OCI-LY7 (cell line): ENCODE results near the gene PTPRM. TPM values are rescaled to one million over a fixed set of nuclear protein-coding genes. Genes with fewer than 3 reads are reported as not detected.

ENCODE experiments used
- BruUV-seq: library from RNA; stranded (reverse); fragments of 400-500 nt; replicated peaks from 2 replicates; lab custom pipeline; 2021; lab: Mats Ljungman, UMichigan
- CTCF ChIA-PET: fragments of 300-600 bp; sonication (Branson Sonifier 250); formaldehyde crosslinking; loops from one replicate; lab custom pipeline; 2022; ENCODE audit warnings: antibody characterized with exemption; ENCODE audit not compliant: unreplicated experiment; lab: Charles Lee
- POLR2A ChIA-PET: fragments of 300-600 bp; sonication (Branson Sonifier 250); formaldehyde crosslinking; loops from one replicate; lab custom pipeline; 2022; ENCODE audit warnings: antibody characterized with exemption; lab: Charles Lee
- DNase-seq: peaks from one replicate; pipeline ENCODE4 v3.0.0-alpha.2; 2015; ENCODE audit warnings: low spot score
- H2AFZ ChIP-seq: fragments of 200-600 bp; sonication (generic), shearing (Covaris generic); 2 replicates; pipeline ENCODE4 v1.6.1; 2014; ENCODE audit warnings: mild to moderate bottlenecking, antibody characterized with exemption, low read length, moderate library complexity
- H3K27ac ChIP-seq: fragments of 200-600 bp; sonication (generic); 2 replicates; pipeline ENCODE4 v1.5.1; 2014; ENCODE audit warnings: mixed run types, low read depth, mild to moderate bottlenecking, moderate library complexity, low read length, inconsistent platforms; ENCODE audit not compliant: poor library complexity, severe bottlenecking
- H3K36me3 ChIP-seq: fragments of 200-600 bp; sonication (generic); 2 replicates; pipeline ENCODE4 v1.6.1; 2014; ENCODE audit warnings: mild to moderate bottlenecking, antibody characterized with exemption, low read length, moderate library complexity, mixed read lengths; ENCODE audit not compliant: insufficient read depth
- H3K4me1 ChIP-seq: fragments of 200-600 bp; sonication (generic); 2 replicates; pipeline ENCODE4 v1.5.1; 2014; ENCODE audit warnings: mild to moderate bottlenecking, low read length; ENCODE audit not compliant: insufficient read depth, poor library complexity, severe bottlenecking
- H3K4me2 ChIP-seq: fragments of 200-600 bp; sonication (generic); 2 replicates; pipeline ENCODE4 v1.6.1; 2014; ENCODE audit warnings: mild to moderate bottlenecking, low read length
- H3K4me3 ChIP-seq: fragments of 200-600 bp; sonication (generic); 2 replicates; pipeline ENCODE4 v1.5.1; 2014; ENCODE audit warnings: mild to moderate bottlenecking, low read depth, low read length; ENCODE audit not compliant: poor library complexity, severe bottlenecking
- H3K79me2 ChIP-seq: fragments of 200-600 bp; sonication (generic); 2 replicates; pipeline ENCODE4 v1.6.1; 2016; ENCODE audit warnings: low read depth, mild to moderate bottlenecking, low read length, moderate library complexity, mixed read lengths; ENCODE audit not compliant: insufficient read depth
- H3K9me2 ChIP-seq: fragments of 200-600 bp; sonication (generic); 2 replicates; pipeline ENCODE4 v1.6.1; 2016; ENCODE audit warnings: mild to moderate bottlenecking, low read length, mixed read lengths; ENCODE audit not compliant: insufficient read depth
- H3K9me3 ChIP-seq: fragments of 200-600 bp; sonication (generic); 2 replicates; pipeline ENCODE4 v1.6.1; 2014; ENCODE audit warnings: mild to moderate bottlenecking, mixed run types, low read length, mixed read lengths
- H4K20me1 ChIP-seq: fragments of 200-600 bp; sonication (generic); 2 replicates; pipeline ENCODE4 v1.6.1; 2014; ENCODE audit warnings: mild to moderate bottlenecking, antibody characterized with exemption, low read length, moderate library complexity, mixed read lengths; ENCODE audit not compliant: insufficient read depth
- CTCF ChIP-seq: fragments of 200-600 bp; sonication (generic); conservative IDR thresholded peaks from 2 replicates; pipeline ENCODE4 v1.5.1; 2014; ENCODE audit warnings: mild to moderate bottlenecking, antibody characterized with exemption, low read length, moderate library complexity, mixed read lengths
- EZH2phosphoT487 ChIP-seq: fragments of 200-600 bp; sonication (generic); IDR thresholded peaks from 2 replicates; pipeline ENCODE4 v1.6.1; 2018; ENCODE audit warnings: low read depth, borderline replicate concordance, mild to moderate bottlenecking, mixed run types, antibody characterized with exemption, low read length, moderate library complexity, mixed read lengths
- intact Hi-C: fragments of 100-400 bp; cut with micrococcal nuclease; formaldehyde crosslinking; loops from one replicate; pipeline ENCODE4 v1.10.0; 2022; ENCODE audit not compliant: unreplicated experiment
- total RNA-seq, 2 experiments: library from RNA; depleted of rRNA in 1 of 2; stranded (reverse); fragments of >200 nt in 1 of 2; shearing (Covaris generic) in 1 of 2; gene quantifications; 2 replicates each; pipeline ENCODE4 v1.2.3, GENCODE V29; 2014 to 2022

PTPRM gene
- total RNA-seq, 2 experiments from 2014 or later: not detected

- Histone ChIP-seq H3K9me2 (no peaks in the 10 kb centered on the region), H3K79me2 (no peaks in the 10 kb centered on the region), H3K9me3 (no peaks in the 10 kb centered on the region), H3K4me3 (no peak overlapping the region), H3K4me1 (no peaks in the 10 kb centered on the region), H4K20me1 (no peaks in the 10 kb centered on the region), H3K4me2 (no peak overlapping the region), H3K36me3 (no peaks in the 10 kb centered on the region), H3K27ac (no peak overlapping the region), H2AFZ (no peak overlapping the region)
- intact Hi-C loops: no loop called here
- BruUV-seq: no TSS peak
- POLR2A ChIA-PET: no interaction called here
- CTCF ChIA-PET: no interaction called here
- no peak for TF ChIP-seq CTCF
- TF ChIP-seq EZH2phosphoT487: no peak
- DNase-seq: no peak
Measured at GRCh38 chr18:7809455-7809854, 242.3 kb downstream of the PTPRM start.

- no peak for TF ChIP-seq CTCF
- TF ChIP-seq EZH2phosphoT487: no peak
- no TSS peak for BruUV-seq
- Histone ChIP-seq H3K36me3 (no peaks in the 10 kb centered on the region), H3K9me2 (no peaks in the 10 kb centered on the region), H3K27ac (no peak overlapping the region), H4K20me1 (no peaks in the 10 kb centered on the region), H2AFZ (no peak overlapping the region), H3K9me3 (no peaks in the 10 kb centered on the region), H3K4me2 (no peak overlapping the region), H3K79me2 (no peaks in the 10 kb centered on the region), H3K4me1 (no peaks in the 10 kb centered on the region), H3K4me3 (no peak overlapping the region)
- ChIA-PET CTCF (interaction anchor here (0.6 kb wide), 1 partner anchor 62 kb away, joined by 5 read pairs; no protein-coding TSS in a partner anchor), POLR2A (interaction anchor here (0.7 kb wide), 1 partner anchor 1962 kb away, joined by 10 read pairs; no protein-coding TSS in a partner anchor)
- no peak for DNase-seq
- intact Hi-C loops: no loop called here
Measured at GRCh38 chr18:7809978-7810377, 242.9 kb downstream of the PTPRM start.

GRCh38 chr18:7812431-7813063, 245.4 kb downstream of the PTPRM start:
- Histone ChIP-seq H3K4me1 (no peaks in the 10 kb centered on the region), H2AFZ (no peak overlapping the region), H3K79me2 (no peaks in the 10 kb centered on the region), H3K9me2 (no peaks in the 10 kb centered on the region), H3K4me2 (no peak overlapping the region), H3K9me3 (no peaks in the 10 kb centered on the region), H3K36me3 (no peaks in the 10 kb centered on the region), H4K20me1 (no peaks in the 10 kb centered on the region), H3K4me3 (no peak overlapping the region), H3K27ac (no peak overlapping the region)
- no TSS peak for BruUV-seq
- ChIA-PET CTCF (no interaction called here), POLR2A (interaction anchor here (0.6 kb wide), 1 partner anchor 669 kb away, joined by 3 read pairs; no protein-coding TSS in a partner anchor)
- intact Hi-C loops: no loop called here
- DNase-seq: no peak
- TF ChIP-seq CTCF: no peak
- TF ChIP-seq EZH2phosphoT487: no peak
